IMR-90 (cell line): ENCODE measurements around the gene LPA. TPM values are rescaled to one million over a fixed set of nuclear protein-coding genes. Genes with fewer than 3 reads are reported as not detected.

Source experiments
- ATAC-seq: fragments of 200-7000 bp; cut with Tn5 transposase; 2 replicates; pipeline ENCODE4 v1.9.1; 2020; ENCODE audit warnings: low read depth, mild to moderate bottlenecking, moderate library complexity
- BruUV-seq: library from RNA; stranded (reverse); fragments of 400-500 nt; replicated peaks from 2 replicates; lab custom pipeline; 2021; lab: Mats Ljungman, UMichigan
- CTCF ChIA-PET: fragments of 300-600 bp; formaldehyde crosslinking; extraction: SDS; loops from one replicate; lab custom pipeline; 2021; ENCODE audit warnings: antibody characterized with exemption; lab: Yijun Ruan, JAX
- POLR2A ChIA-PET: fragments of 300-600 bp; sonication (Branson Sonifier 250); formaldehyde crosslinking; loops from one replicate; lab custom pipeline; 2022; ENCODE audit warnings: antibody characterized with exemption; ENCODE audit not compliant: unreplicated experiment; lab: Charles Lee
- DNase-seq: peaks from one replicate; pipeline ENCODE4 v3.0.0; 2013
- H2AFZ ChIP-seq: replicated peaks from 2 replicates; pipeline ENCODE3; 2013; ENCODE audit warnings: low read length, mild to moderate bottlenecking; ENCODE audit not compliant: poor library complexity
- H2AK5ac ChIP-seq: 2 replicates; pipeline ENCODE4 v1.6.1; 2013; ENCODE audit warnings: low read depth, low read length, inconsistent platforms
- H2AK9ac ChIP-seq: replicated peaks from 2 replicates; pipeline ENCODE3; 2013; ENCODE audit warnings: mild to moderate bottlenecking, low read depth, low read length, moderate library complexity; ENCODE audit not compliant: poor library complexity
- H2BK120ac ChIP-seq: 2 replicates; pipeline ENCODE4 v1.6.1; 2013; ENCODE audit warnings: low read depth, low read length, inconsistent platforms
- H2BK15ac ChIP-seq: 3 replicates; pipeline ENCODE4 v1.6.1; 2013; ENCODE audit warnings: low read depth, low read length, inconsistent platforms
- H2BK20ac ChIP-seq: 2 replicates; pipeline ENCODE4 v1.6.1; 2013; ENCODE audit warnings: low read depth, mild to moderate bottlenecking, inconsistent platforms, low read length, moderate library complexity
- H2BK5ac ChIP-seq: 2 replicates; pipeline ENCODE4 v1.6.1; 2013; ENCODE audit warnings: mild to moderate bottlenecking, low read depth, low read length, inconsistent platforms; ENCODE audit not compliant: poor library complexity, severe bottlenecking
- H3K14ac ChIP-seq: replicated peaks from 2 replicates; pipeline ENCODE4 v1.6.1; 2013; ENCODE audit warnings: low read depth, low read length, inconsistent platforms
- H3K18ac ChIP-seq: 2 replicates; pipeline ENCODE4 v1.6.1; 2013; ENCODE audit warnings: low read depth, low read length, control low read depth
- H3K23ac ChIP-seq: 2 replicates; pipeline ENCODE4 v1.6.1; 2013; ENCODE audit warnings: low read depth, low read length, inconsistent platforms
- H3K27ac ChIP-seq: 2 replicates; pipeline ENCODE4 v1.5.1; 2013; ENCODE audit warnings: mild to moderate bottlenecking, control low read depth, low read length; ENCODE audit not compliant: insufficient read depth
- H3K27me3 ChIP-seq: 2 replicates; pipeline ENCODE4 v1.6.1; 2013; ENCODE audit warnings: low read length; ENCODE audit not compliant: control insufficient read depth, insufficient read depth
- H3K36me3 ChIP-seq: 2 replicates; pipeline ENCODE4 v1.6.1; 2013; ENCODE audit warnings: low read length, mixed read lengths; ENCODE audit not compliant: control insufficient read depth, insufficient read depth
- H3K4ac ChIP-seq: 2 replicates; pipeline ENCODE4 v1.6.1; 2013; ENCODE audit warnings: low read depth, low read length, inconsistent platforms
- H3K4me1 ChIP-seq: 2 replicates; pipeline ENCODE4 v1.6.1; 2013; ENCODE audit warnings: low read length, mixed read lengths; ENCODE audit not compliant: control insufficient read depth, insufficient read depth
- H3K4me2 ChIP-seq: 2 replicates; pipeline ENCODE4 v1.6.1; 2013; ENCODE audit warnings: low read depth, mild to moderate bottlenecking, control low read depth, low read length, moderate library complexity
- H3K4me3 ChIP-seq: 2 replicates; pipeline ENCODE4 v1.5.1; 2013; ENCODE audit warnings: low read depth, mild to moderate bottlenecking, control low read depth, low read length, moderate library complexity; ENCODE audit not compliant: insufficient read depth
- H3K56ac ChIP-seq: 2 replicates; pipeline ENCODE4 v1.6.1; 2013; ENCODE audit warnings: low read length, inconsistent platforms; ENCODE audit not compliant: insufficient read depth; ENCODE audit errors: extremely low read depth
- H3K79me1 ChIP-seq, 2 experiments: 2 replicates each; pipeline ENCODE4 v1.6.1; 2013; ENCODE audit warnings: low read length in 2 of 2, inconsistent platforms in 1 of 2, low read depth in 1 of 2
- H3K9ac ChIP-seq: 2 replicates; pipeline ENCODE4 v1.6.1; 2013; ENCODE audit warnings: low read depth, low read length, control low read depth
- H3K9me1 ChIP-seq: 2 replicates; pipeline ENCODE4 v1.6.1; 2013; ENCODE audit warnings: low read length, inconsistent platforms; ENCODE audit not compliant: insufficient read depth
- H3K9me3 ChIP-seq: 2 replicates; pipeline ENCODE4 v1.6.1; 2013; ENCODE audit warnings: low read length; ENCODE audit not compliant: control insufficient read depth, insufficient read depth
- H4K20me1 ChIP-seq: 2 replicates; pipeline ENCODE4 v1.6.1; 2013; ENCODE audit warnings: low read length, inconsistent platforms; ENCODE audit not compliant: insufficient read depth
- H4K5ac ChIP-seq: 2 replicates; pipeline ENCODE4 v1.6.1; 2013; ENCODE audit warnings: mild to moderate bottlenecking, low read depth, low read length, control low read depth
- H4K8ac ChIP-seq, 2 experiments: 2 replicates each; pipeline ENCODE4 v1.6.1; 2013; ENCODE audit warnings: low read depth in 2 of 2, low read length in 2 of 2, control low read depth in 1 of 2, inconsistent platforms in 1 of 2
- H4K91ac ChIP-seq: 2 replicates; pipeline ENCODE4 v1.6.1; 2013; ENCODE audit warnings: low read depth, low read length, inconsistent platforms; ENCODE audit not compliant: insufficient read depth
- CEBPB ChIP-seq: IDR thresholded peaks from 2 replicates; pipeline ENCODE4 v1.6.1; 2012; ENCODE audit warnings: low read depth, low read length, improper control_type of control experiment
- CHD1 ChIP-seq: IDR thresholded peaks from 2 replicates; pipeline ENCODE4 v1.6.1; 2012; ENCODE audit warnings: low read depth, low read length, improper control_type of control experiment
- NFE2L2 ChIP-seq: fragments of 150-350 bp; IDR thresholded peaks from 2 replicates; pipeline ENCODE4 v1.6.1; 2016; ENCODE audit warnings: low read depth, mild to moderate bottlenecking, low read length
- USF2 ChIP-seq: fragments of 150-350 bp; IDR thresholded peaks from 2 replicates; pipeline ENCODE4 v1.6.1; 2017; ENCODE audit warnings: mild to moderate bottlenecking, antibody characterized with exemption, low read length, low read depth
- WGBS, 2 experiments: methylation state at CpG; one replicate each; pipeline versions ENCODE4 v1.1.5 to v1.1.7; 2013; ENCODE audit warnings: missing lambda C conversion rate in 2 of 2; ENCODE audit not compliant: insufficient read length in 1 of 2; ENCODE audit errors: extremely low coverage in 2 of 2; 5-methylcytosine and 5-hydroxymethylcytosine counted together
- dilution Hi-C: fragments of 300-500 bp; cut with HindIII; formaldehyde crosslinking; loops from one replicate; pipeline ENCODE4 v1.14.3; 2018; ENCODE audit warnings: low sequenced_read_pairs; ENCODE audit not compliant: unreplicated experiment
- in situ Hi-C: fragments of 300-500 bp; cut with MboI; formaldehyde crosslinking; loops from 3 replicates; pipeline ENCODE4 v1.14.3; 2019; ENCODE audit warnings: low sequenced_read_pairs, inconsistent platforms, mixed read lengths
- intact Hi-C: fragments of 100-400 bp; cut with micrococcal nuclease; formaldehyde crosslinking; loops from 2 replicates; pipeline ENCODE4 v1.10.0; 2022
- polyA plus RNA-seq, 3 experiments: library from polyadenylated mRNA; depleted of rRNA; stranded (reverse); fragments of >200 nt; gene quantifications; 2 replicates each; pipeline ENCODE4 v1.2.3, GENCODE V29; 2012; ENCODE audit warnings: low replicate concordance in 1 of 3
- total RNA-seq: library from RNA; depleted of rRNA; stranded (reverse); fragments of >200 nt; gene quantifications from 2 replicates; pipeline ENCODE4 v1.2.3, GENCODE V29; 2012

LPA gene
- total and polyA plus RNA-seq, 2 of the 4 experiments (the other 2 are of a cell fraction), result not detected

DNA sequence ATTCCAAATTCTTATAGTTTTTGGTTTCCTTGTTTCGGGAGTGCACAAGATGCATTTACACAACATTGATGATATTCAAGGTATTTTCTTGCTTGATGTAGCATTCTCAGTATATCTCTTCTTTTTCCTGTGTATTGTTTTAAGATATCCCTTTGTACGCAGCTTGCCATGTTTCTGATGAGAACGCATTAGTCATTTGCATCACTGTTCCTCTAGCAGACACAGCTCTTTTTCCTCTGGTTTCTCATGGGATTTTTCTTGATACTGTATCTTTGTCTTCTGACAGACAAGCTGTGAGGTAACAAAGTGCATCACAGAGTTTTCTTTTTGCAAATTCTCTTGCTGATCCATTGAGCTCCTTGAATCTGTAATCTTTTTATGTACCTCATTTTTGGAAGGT, 169.5 kb downstream of the LPA start:
- Histone ChIP-seq H3K56ac (no peak overlapping the region), H2AFZ (no peak overlapping the region), H2AK5ac (no peak overlapping the region), H3K4ac (no peak overlapping the region), H4K20me1 (no peaks in the 10 kb centered on the region), H2BK15ac (no peak overlapping the region), H2BK20ac (no peak overlapping the region), H3K27ac (no peak overlapping the region), H3K27me3 (no peaks in the 10 kb centered on the region), H3K14ac (no peak overlapping the region), H4K91ac (no peak overlapping the region), H3K36me3 (no peaks in the 10 kb centered on the region), H3K4me3 (no peak overlapping the region), H2BK120ac (no peak overlapping the region), H4K5ac (no peak overlapping the region), H3K9me3 (no peaks in the 10 kb centered on the region; the same call in 1 of the 2 replicates), H2AK9ac (no peak overlapping the region), H3K79me1 (no peaks in the 10 kb centered on the region), H3K9me1 (no peaks in the 10 kb centered on the region), H3K18ac (no peak overlapping the region), H4K8ac (no peak overlapping the region), H3K23ac (no peak overlapping the region), H3K4me2 (no peak overlapping the region), H3K9ac (no peak overlapping the region), H2BK5ac (no peak overlapping the region), H3K4me1 (no peaks in the 10 kb centered on the region)
- in situ Hi-C loops, result no loop called here
- TF ChIP-seq NFE2L2 (no peak), CEBPB (no peak), CHD1 (no peak), USF2 (no peak)
- ATAC-seq, result no peak
- dilution Hi-C loops, result no loop called here
- ChIA-PET POLR2A (no interaction called here), CTCF (no interaction called here)
- DNase-seq, result no peak
- WGBS, 2 experiments, result no CpG with 5 or more reads among the region's 3 CpGs
- BruUV-seq, result no TSS peak
- intact Hi-C loops, result no loop called here
